HEK293 (cell line): ENCODE data around the gene POLR2L.

Experiments used
- BCL11A ChIP-seq: fragments of 450-650 bp; formaldehyde crosslinking; IDR thresholded peaks from 2 replicates; pipeline ENCODE4 v1.5.1; 2016; ENCODE audit warnings: low read depth, missing biosample characterization, missing genetic modification characterization
- GLI2 ChIP-seq: fragments of 450-650 bp; formaldehyde crosslinking; IDR thresholded peaks from 2 replicates; pipeline ENCODE4; 2017; ENCODE audit warnings: missing biosample characterization, missing genetic modification characterization, low read depth, borderline replicate concordance
- IKZF3 ChIP-seq: fragments of 450-650 bp; IDR thresholded peaks from 2 replicates; pipeline ENCODE4 v1.5.0; 2018; ENCODE audit warnings: missing biosample characterization, mild to moderate bottlenecking, missing genetic modification characterization, moderate library complexity
- KLF10 ChIP-seq: fragments of 450-650 bp; IDR thresholded peaks from 2 replicates; pipeline ENCODE4 v1.5.1; 2018; ENCODE audit warnings: missing biosample characterization, mild to moderate bottlenecking, missing genetic modification characterization
- OVOL3 ChIP-seq: fragments of 450-650 bp; formaldehyde crosslinking; IDR thresholded peaks from 2 replicates; pipeline ENCODE4 v1.5.1; 2016; ENCODE audit warnings: missing biosample characterization, missing genetic modification characterization
- PRDM1 ChIP-seq: fragments of 450-650 bp; formaldehyde crosslinking; IDR thresholded peaks from 2 replicates; pipeline ENCODE4; 2016; ENCODE audit warnings: missing biosample characterization, missing genetic modification characterization
- SETDB1 ChIP-seq: IDR thresholded peaks from one replicate; pipeline ENCODE4 v1.6.1; 2017; ENCODE audit warnings: mild to moderate bottlenecking, low read length, moderate library complexity, mixed read lengths; ENCODE audit not compliant: insufficient read length
- TRIM28 ChIP-seq: IDR thresholded peaks from 2 replicates; pipeline ENCODE4 v1.6.1; 2011; ENCODE audit warnings: low read length, control low read depth, borderline replicate concordance
- YY2 ChIP-seq: fragments of 450-650 bp; formaldehyde crosslinking; IDR thresholded peaks from 2 replicates; pipeline ENCODE4 v1.5.1; 2016; ENCODE audit warnings: missing biosample characterization, missing genetic modification characterization
- ZBTB7A ChIP-seq: fragments of 450-650 bp; formaldehyde crosslinking; IDR thresholded peaks from 2 replicates; pipeline ENCODE4 v1.5.1; 2016; ENCODE audit warnings: low read depth, missing biosample characterization, missing genetic modification characterization
- ZFHX2 ChIP-seq: fragments of 450-650 bp; formaldehyde crosslinking; conservative IDR thresholded peaks from 2 replicates; pipeline ENCODE4 v1.5.1; 2016; ENCODE audit warnings: missing biosample characterization, missing genetic modification characterization
- ZNF175 ChIP-seq: fragments of 450-650 bp; formaldehyde crosslinking; IDR thresholded peaks from 2 replicates; pipeline ENCODE4 v1.5.1; 2016; ENCODE audit warnings: missing biosample characterization, missing genetic modification characterization
- ZNF266 ChIP-seq: fragments of 450-650 bp; formaldehyde crosslinking; IDR thresholded peaks from 2 replicates; pipeline ENCODE4 v1.5.1; 2016; ENCODE audit warnings: missing biosample characterization, missing genetic modification characterization, low read depth
- ZNF324 ChIP-seq: fragments of 450-650 bp; formaldehyde crosslinking; IDR thresholded peaks from 2 replicates; pipeline ENCODE4 v1.5.1; 2016; ENCODE audit warnings: missing biosample characterization, missing genetic modification characterization
- ZNF354C ChIP-seq: fragments of 450-650 bp; formaldehyde crosslinking; IDR thresholded peaks from 2 replicates; pipeline ENCODE4 v1.5.1; 2016; ENCODE audit warnings: missing biosample characterization, missing genetic modification characterization, low read depth, borderline replicate concordance
- ZNF37A ChIP-seq: fragments of 450-650 bp; IDR thresholded peaks from 2 replicates; pipeline ENCODE4 v1.5.1; 2018; ENCODE audit warnings: missing biosample characterization, missing genetic modification characterization
- ZNF416 ChIP-seq: fragments of 450-650 bp; formaldehyde crosslinking; IDR thresholded peaks from 2 replicates; pipeline ENCODE4 v1.5.1; 2016; ENCODE audit warnings: missing biosample characterization, missing genetic modification characterization
- ZNF548 ChIP-seq: fragments of 450-650 bp; formaldehyde crosslinking; IDR thresholded peaks from 2 replicates; pipeline ENCODE4 v1.5.1; 2016; ENCODE audit warnings: missing biosample characterization, missing genetic modification characterization
- ZNF600 ChIP-seq: fragments of 450-650 bp; formaldehyde crosslinking; IDR thresholded peaks from 2 replicates; pipeline ENCODE4 v1.5.1; 2016; ENCODE audit warnings: missing biosample characterization, missing genetic modification characterization
- ZNF747 ChIP-seq: fragments of 450-650 bp; formaldehyde crosslinking; IDR thresholded peaks from 2 replicates; pipeline ENCODE4 v1.5.1; 2016; ENCODE audit warnings: missing biosample characterization, missing genetic modification characterization
- ZNF777 ChIP-seq: fragments of 450-650 bp; formaldehyde crosslinking; IDR thresholded peaks from 2 replicates; pipeline ENCODE4 v1.5.1; 2017; ENCODE audit warnings: missing biosample characterization, missing genetic modification characterization, borderline replicate concordance
- ZSCAN30 ChIP-seq: fragments of 450-650 bp; IDR thresholded peaks from 2 replicates; pipeline ENCODE4 v1.5.1; 2018; ENCODE audit warnings: missing biosample characterization, mild to moderate bottlenecking, missing genetic modification characterization, moderate library complexity
- TF ChIP-seq, protein P1 (sequence below): fragments of 450-650 bp; formaldehyde crosslinking; IDR thresholded peaks from 2 replicates; pipeline ENCODE4 v1.5.1; 2016; ENCODE audit warnings: missing biosample characterization, missing genetic modification characterization
- TF ChIP-seq, protein P2 (sequence below): fragments of 450-650 bp; formaldehyde crosslinking; IDR thresholded peaks from 2 replicates; pipeline ENCODE4 v1.5.1; 2017; ENCODE audit warnings: missing biosample characterization, missing genetic modification characterization
- TF ChIP-seq, protein P3 (sequence below): fragments of 450-650 bp; formaldehyde crosslinking; optimal IDR thresholded peaks from 2 replicates; pipeline ENCODE3; 2016; ENCODE audit warnings: missing biosample characterization, mild to moderate bottlenecking, missing genetic modification characterization
- TF ChIP-seq, protein P4 (sequence below): fragments of 450-650 bp; formaldehyde crosslinking; IDR thresholded peaks from 2 replicates; pipeline ENCODE4 v1.5.1; 2016; ENCODE audit warnings: missing biosample characterization, missing genetic modification characterization, low read depth
- TF ChIP-seq, protein P5 (sequence below): IDR thresholded peaks from 2 replicates; pipeline ENCODE4 v1.6.1; 2011; ENCODE audit warnings: mild to moderate bottlenecking, low read depth, low read length, borderline replicate concordance
- TF ChIP-seq, protein P6 (sequence below): fragments of 450-650 bp; formaldehyde crosslinking; IDR thresholded peaks from 2 replicates; pipeline ENCODE4 v1.5.1; 2016; ENCODE audit warnings: missing biosample characterization, missing genetic modification characterization
- TF ChIP-seq, protein P7 (sequence below): fragments of 450-650 bp; formaldehyde crosslinking; IDR thresholded peaks from 2 replicates; pipeline ENCODE4 v1.5.1; 2017; ENCODE audit warnings: missing biosample characterization, missing genetic modification characterization

Gene POLR2L

DNA sequence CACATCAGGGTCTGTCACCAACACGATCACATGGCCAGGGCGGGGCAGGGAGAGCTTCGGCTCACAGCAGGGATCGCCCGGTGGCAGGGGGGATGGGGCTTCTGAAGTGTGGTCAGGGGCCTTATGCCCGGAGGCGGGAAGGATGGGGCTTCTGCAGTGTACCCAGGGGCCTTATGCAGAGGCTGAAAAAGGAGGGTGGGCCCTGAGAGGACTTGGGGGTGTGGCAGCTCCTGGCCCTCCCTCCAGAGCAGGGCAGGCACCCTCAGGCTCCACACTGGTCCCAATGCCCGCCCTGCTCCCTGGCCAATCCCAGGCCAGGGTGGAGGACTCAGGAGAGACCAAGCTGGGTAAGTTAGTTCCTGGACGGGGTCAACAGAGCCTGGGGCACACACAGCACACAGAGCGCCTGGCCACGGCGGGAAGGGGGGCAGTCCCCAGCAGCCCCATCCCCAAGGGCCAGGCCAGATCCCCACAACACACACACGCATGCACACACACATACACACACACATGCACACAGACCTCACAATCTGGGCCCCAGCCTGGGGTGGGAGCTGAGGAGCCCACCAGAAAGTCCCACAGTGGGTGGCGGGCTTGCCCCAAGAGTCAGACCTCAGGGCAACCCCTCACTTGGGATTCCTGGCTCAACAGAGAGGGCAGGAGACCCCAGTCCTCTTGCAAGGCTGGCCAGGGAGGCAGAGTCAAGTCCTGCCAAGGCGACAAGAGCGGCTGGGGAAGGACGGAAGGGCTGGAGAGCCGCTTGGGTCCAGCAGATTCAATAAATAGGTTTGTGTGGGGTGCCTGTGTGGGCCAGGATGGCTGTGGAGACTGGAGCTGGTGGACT is 51.4 kb downstream of the POLR2L start (continued):
- TF ChIP-seq, protein P1, sequence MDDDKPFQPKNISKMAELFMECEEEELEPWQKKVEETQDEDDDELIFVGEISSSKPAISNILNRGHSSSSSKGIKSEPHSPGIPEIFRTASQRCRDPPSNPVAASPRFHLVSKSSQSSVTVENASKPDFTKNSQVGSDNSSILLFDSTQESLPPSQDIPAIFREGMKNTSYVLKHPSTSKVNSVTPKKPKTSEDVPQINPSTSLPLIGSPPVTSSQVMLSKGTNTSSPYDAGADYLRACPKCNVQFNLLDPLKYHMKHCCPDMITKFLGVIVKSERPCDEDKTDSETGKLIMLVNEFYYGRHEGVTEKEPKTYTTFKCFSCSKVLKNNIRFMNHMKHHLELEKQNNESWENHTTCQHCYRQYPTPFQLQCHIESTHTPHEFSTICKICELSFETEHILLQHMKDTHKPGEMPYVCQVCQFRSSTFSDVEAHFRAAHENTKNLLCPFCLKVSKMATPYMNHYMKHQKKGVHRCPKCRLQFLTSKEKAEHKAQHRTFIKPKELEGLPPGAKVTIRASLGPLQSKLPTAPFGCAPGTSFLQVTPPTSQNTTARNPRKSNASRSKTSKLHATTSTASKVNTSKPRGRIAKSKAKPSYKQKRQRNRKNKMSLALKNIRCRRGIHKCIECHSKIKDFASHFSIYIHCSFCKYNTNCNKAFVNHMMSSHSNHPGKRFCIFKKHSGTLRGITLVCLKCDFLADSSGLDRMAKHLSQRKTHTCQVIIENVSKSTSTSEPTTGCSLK (tag by site-specific recombination) = no peak
- TF ChIP-seq YY2 (tag by site-specific recombination) (no peak), ZNF354C (tag by site-specific recombination) (no peak), ZSCAN30 (tag by site-specific recombination) (no peak), PRDM1 (no peak), ZNF548 (tag by site-specific recombination) (no peak), IKZF3 (tag by site-specific recombination) (no peak), ZNF175 (no peak), GLI2 (tag by site-specific recombination) (no peak), ZNF600 (0 out of 2 replicates have a peak, but pooled peaks have one; percentile 24), ZNF747 (tag by site-specific recombination) (no peak), SETDB1 (no peak), ZBTB7A (tag by site-specific recombination) (peak; percentile 38; the same call in 1 of the 2 replicates), ZNF416 (tag by site-specific recombination) (no peak), BCL11A (tag by site-specific recombination) (no peak), KLF10 (peak; percentile 39; the same call in 1 of the 2 replicates), TRIM28 (no peak), ZNF266 (tag by site-specific recombination) (no peak), ZNF777 (no peak), ZNF37A (tag by site-specific recombination) (no peak), ZNF324 (no peak), OVOL3 (tag by site-specific recombination) (no peak), ZFHX2 (no peak)
- TF ChIP-seq, protein P2, sequence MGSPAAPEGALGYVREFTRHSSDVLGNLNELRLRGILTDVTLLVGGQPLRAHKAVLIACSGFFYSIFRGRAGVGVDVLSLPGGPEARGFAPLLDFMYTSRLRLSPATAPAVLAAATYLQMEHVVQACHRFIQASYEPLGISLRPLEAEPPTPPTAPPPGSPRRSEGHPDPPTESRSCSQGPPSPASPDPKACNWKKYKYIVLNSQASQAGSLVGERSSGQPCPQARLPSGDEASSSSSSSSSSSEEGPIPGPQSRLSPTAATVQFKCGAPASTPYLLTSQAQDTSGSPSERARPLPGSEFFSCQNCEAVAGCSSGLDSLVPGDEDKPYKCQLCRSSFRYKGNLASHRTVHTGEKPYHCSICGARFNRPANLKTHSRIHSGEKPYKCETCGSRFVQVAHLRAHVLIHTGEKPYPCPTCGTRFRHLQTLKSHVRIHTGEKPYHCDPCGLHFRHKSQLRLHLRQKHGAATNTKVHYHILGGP (tag by site-specific recombination) = no peak
- TF ChIP-seq, protein P3, sequence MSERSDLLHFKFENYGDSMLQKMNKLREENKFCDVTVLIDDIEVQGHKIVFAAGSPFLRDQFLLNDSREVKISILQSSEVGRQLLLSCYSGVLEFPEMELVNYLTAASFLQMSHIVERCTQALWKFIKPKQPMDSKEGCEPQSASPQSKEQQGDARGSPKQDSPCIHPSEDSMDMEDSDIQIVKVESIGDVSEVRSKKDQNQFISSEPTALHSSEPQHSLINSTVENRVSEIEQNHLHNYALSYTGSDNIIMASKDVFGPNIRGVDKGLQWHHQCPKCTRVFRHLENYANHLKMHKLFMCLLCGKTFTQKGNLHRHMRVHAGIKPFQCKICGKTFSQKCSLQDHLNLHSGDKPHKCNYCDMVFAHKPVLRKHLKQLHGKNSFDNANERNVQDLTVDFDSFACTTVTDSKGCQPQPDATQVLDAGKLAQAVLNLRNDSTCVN = no peak
- TF ChIP-seq, protein P4, sequence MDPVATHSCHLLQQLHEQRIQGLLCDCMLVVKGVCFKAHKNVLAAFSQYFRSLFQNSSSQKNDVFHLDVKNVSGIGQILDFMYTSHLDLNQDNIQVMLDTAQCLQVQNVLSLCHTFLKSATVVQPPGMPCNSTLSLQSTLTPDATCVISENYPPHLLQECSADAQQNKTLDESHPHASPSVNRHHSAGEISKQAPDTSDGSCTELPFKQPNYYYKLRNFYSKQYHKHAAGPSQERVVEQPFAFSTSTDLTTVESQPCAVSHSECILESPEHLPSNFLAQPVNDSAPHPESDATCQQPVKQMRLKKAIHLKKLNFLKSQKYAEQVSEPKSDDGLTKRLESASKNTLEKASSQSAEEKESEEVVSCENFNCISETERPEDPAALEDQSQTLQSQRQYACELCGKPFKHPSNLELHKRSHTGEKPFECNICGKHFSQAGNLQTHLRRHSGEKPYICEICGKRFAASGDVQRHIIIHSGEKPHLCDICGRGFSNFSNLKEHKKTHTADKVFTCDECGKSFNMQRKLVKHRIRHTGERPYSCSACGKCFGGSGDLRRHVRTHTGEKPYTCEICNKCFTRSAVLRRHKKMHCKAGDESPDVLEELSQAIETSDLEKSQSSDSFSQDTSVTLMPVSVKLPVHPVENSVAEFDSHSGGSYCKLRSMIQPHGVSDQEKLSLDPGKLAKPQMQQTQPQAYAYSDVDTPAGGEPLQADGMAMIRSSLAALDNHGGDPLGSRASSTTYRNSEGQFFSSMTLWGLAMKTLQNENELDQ = no peak
- TF ChIP-seq, protein P5, sequence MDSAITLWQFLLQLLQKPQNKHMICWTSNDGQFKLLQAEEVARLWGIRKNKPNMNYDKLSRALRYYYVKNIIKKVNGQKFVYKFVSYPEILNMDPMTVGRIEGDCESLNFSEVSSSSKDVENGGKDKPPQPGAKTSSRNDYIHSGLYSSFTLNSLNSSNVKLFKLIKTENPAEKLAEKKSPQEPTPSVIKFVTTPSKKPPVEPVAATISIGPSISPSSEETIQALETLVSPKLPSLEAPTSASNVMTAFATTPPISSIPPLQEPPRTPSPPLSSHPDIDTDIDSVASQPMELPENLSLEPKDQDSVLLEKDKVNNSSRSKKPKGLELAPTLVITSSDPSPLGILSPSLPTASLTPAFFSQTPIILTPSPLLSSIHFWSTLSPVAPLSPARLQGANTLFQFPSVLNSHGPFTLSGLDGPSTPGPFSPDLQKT = no peak
- TF ChIP-seq, protein P6, sequence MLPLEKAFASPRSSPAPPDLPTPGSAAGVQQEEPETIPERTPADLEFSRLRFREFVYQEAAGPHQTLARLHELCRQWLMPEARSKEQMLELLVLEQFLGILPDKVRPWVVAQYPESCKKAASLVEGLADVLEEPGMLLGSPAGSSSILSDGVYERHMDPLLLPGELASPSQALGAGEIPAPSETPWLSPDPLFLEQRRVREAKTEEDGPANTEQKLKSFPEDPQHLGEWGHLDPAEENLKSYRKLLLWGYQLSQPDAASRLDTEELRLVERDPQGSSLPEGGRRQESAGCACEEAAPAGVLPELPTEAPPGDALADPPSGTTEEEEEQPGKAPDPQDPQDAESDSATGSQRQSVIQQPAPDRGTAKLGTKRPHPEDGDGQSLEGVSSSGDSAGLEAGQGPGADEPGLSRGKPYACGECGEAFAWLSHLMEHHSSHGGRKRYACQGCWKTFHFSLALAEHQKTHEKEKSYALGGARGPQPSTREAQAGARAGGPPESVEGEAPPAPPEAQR (tag by site-specific recombination) = no peak
- TF ChIP-seq, protein P7, sequence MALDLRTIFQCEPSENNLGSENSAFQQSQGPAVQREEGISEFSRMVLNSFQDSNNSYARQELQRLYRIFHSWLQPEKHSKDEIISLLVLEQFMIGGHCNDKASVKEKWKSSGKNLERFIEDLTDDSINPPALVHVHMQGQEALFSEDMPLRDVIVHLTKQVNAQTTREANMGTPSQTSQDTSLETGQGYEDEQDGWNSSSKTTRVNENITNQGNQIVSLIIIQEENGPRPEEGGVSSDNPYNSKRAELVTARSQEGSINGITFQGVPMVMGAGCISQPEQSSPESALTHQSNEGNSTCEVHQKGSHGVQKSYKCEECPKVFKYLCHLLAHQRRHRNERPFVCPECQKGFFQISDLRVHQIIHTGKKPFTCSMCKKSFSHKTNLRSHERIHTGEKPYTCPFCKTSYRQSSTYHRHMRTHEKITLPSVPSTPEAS (tag by site-specific recombination) = peak; percentile 75
